HCT116 (cell line): Measurements from ENCODE around the gene ACTL10. TPM values are rescaled to one million over a fixed set of nuclear protein-coding genes. Genes with fewer than 3 reads are reported as not detected.
A peak's percentile ranks its signal among the peaks of the same experiment; 100 is the strongest.

Source experiments
- ATAC-seq: fragments of 200-7000 bp; cut with Tn5 transposase; 2 replicates; pipeline ENCODE4 v1.9.1; 2020; ENCODE audit warnings: mild to moderate bottlenecking, moderate library complexity
- BruUV-seq: library from RNA; stranded (reverse); fragments of 400-500 nt; replicated peaks from 2 replicates; lab custom pipeline; 2021; lab: Mats Ljungman, UMichigan
- CTCF ChIA-PET: fragments of 300-600 bp; sonication (Branson Sonifier 250); formaldehyde crosslinking; loops from one replicate; lab custom pipeline; 2021; ENCODE audit warnings: antibody characterized with exemption; lab: Charles Lee
- POLR2A ChIA-PET: fragments of 300-600, 350-600 bp; sonication (Branson Sonifier 250); formaldehyde crosslinking; loops from one replicate; lab custom pipeline; 2021; ENCODE audit warnings: antibody characterized with exemption; lab: Charles Lee
- RAD21 ChIA-PET, 2 experiments: fragments of 300-600 bp; sonication (Branson Sonifier 250); formaldehyde crosslinking; loops; one replicate each; lab custom pipeline; 2023; ENCODE audit warnings: low total read pairs in 2 of 2; ENCODE audit not compliant: uncharacterized antibody in 2 of 2, unreplicated experiment in 2 of 2, low non-redundant PET in 1 of 2; lab: Charles Lee
- DNase-seq: peaks from one replicate; pipeline ENCODE4 v3.0.0-alpha.2; 2010; ENCODE audit warnings: low read depth, low spot score
- H2AFZ ChIP-seq: fragments of 200-600 bp; shearing (Covaris generic), sonication (generic); 2 replicates; pipeline ENCODE4 v1.6.1; 2017; ENCODE audit warnings: low read depth, mixed run types, mixed read lengths, antibody characterized with exemption, low read length; ENCODE audit not compliant: poor library complexity, severe bottlenecking
- H3K27ac ChIP-seq: 2 replicates; pipeline ENCODE4 v1.5.1; 2012; ENCODE audit warnings: low read depth, low read length
- H3K27me3 ChIP-seq: fragments of 200-600 bp; sonication (generic); 2 replicates; pipeline ENCODE4 v1.6.1; 2016; ENCODE audit warnings: mixed run types, low read length, mixed read lengths; ENCODE audit not compliant: insufficient read depth
- H3K36me3 ChIP-seq, 2 experiments: fragments of 200-500 bp in 1 of 2; fragments of 200-600 bp in 1 of 2; sonication (Bioruptor generic) in 1 of 2; sonication (generic) in 1 of 2; 2 replicates each; pipeline versions ENCODE4 v1.5.1 to v1.6.1; 2014 to 2016; ENCODE audit warnings: low read length in 2 of 2, inconsistent platforms in 1 of 2, mixed read lengths in 1 of 2, mixed run types in 1 of 2; ENCODE audit not compliant: insufficient read depth in 2 of 2, control insufficient read depth in 1 of 2
- H3K4me1 ChIP-seq, 2 experiments: fragments of 200-600 bp in 1 of 2; sonication (generic) in 1 of 2; 2 replicates each; pipeline versions ENCODE4 v1.5.1 to v1.6.1; 2012 to 2017; ENCODE audit warnings: low read length in 2 of 2, inconsistent platforms in 1 of 2, mild to moderate bottlenecking in 1 of 2, mixed read lengths in 1 of 2, mixed run types in 1 of 2, moderate library complexity in 1 of 2; ENCODE audit not compliant: insufficient read depth in 2 of 2, control insufficient read depth in 1 of 2
- H3K4me2 ChIP-seq: fragments of 200-600 bp; sonication (generic); 2 replicates; pipeline ENCODE4 v1.6.1; 2017; ENCODE audit warnings: mixed run types, low read length, mixed read lengths
- H3K4me3 ChIP-seq, 2 experiments: fragments of 200-600 bp in 1 of 2; sonication (generic) in 1 of 2; replicated peaks in 1 of 2; 2 replicates each; pipeline ENCODE4 v1.5.1; 2011 to 2016; ENCODE audit warnings: low read length in 2 of 2, control low read depth in 1 of 2, low read depth in 1 of 2, mild to moderate bottlenecking in 1 of 2, mixed read lengths in 1 of 2, mixed run types in 1 of 2
- H3K79me2 ChIP-seq: fragments of 200-600 bp; sonication (generic); 2 replicates; pipeline ENCODE4 v1.6.1; 2017; ENCODE audit warnings: mild to moderate bottlenecking, mixed run types, low read length, moderate library complexity, mixed read lengths; ENCODE audit not compliant: insufficient read depth
- H3K9ac ChIP-seq: fragments of 200-600 bp; sonication (generic); 2 replicates; pipeline ENCODE4 v1.6.1; 2016; ENCODE audit warnings: low read length, mixed read lengths
- H3K9me2 ChIP-seq: fragments of 200-600 bp; sonication (generic), shearing (Covaris generic); 2 replicates; pipeline ENCODE4 v1.6.1; 2017; ENCODE audit warnings: mixed run types, mild to moderate bottlenecking, moderate library complexity; ENCODE audit not compliant: insufficient read depth
- H3K9me3 ChIP-seq, 2 experiments: fragments of 200-500 bp in 1 of 2; fragments of 200-600 bp in 1 of 2; sonication (Bioruptor generic) in 1 of 2; sonication (generic) in 1 of 2; 2 replicates each; pipeline ENCODE4 v1.6.1; 2014 to 2017; ENCODE audit warnings: low read length in 2 of 2, mixed read lengths in 2 of 2, inconsistent platforms in 1 of 2, low read depth in 1 of 2, mild to moderate bottlenecking in 1 of 2, mixed run types in 1 of 2, moderate library complexity in 1 of 2; ENCODE audit not compliant: control insufficient read depth in 1 of 2, insufficient read depth in 1 of 2
- H4K20me1 ChIP-seq: fragments of 200-600 bp; sonication (generic), shearing (Covaris generic); 2 replicates; pipeline ENCODE4 v1.6.1; 2017; ENCODE audit warnings: mixed run types, mild to moderate bottlenecking, moderate library complexity; ENCODE audit not compliant: insufficient read depth
- CBX3 ChIP-seq: IDR thresholded peaks from 2 replicates; pipeline ENCODE4 v1.6.1; 2012; ENCODE audit warnings: low read depth
- CEBPB ChIP-seq: IDR thresholded peaks from 2 replicates; pipeline ENCODE4 v1.6.1; 2012; ENCODE audit warnings: low read depth
- EGR1 ChIP-seq: IDR thresholded peaks from 2 replicates; pipeline ENCODE4 v1.6.1; 2012; ENCODE audit warnings: low read depth
- ELF1 ChIP-seq: IDR thresholded peaks from 2 replicates; pipeline ENCODE4 v1.6.1; 2012; ENCODE audit warnings: low read depth, borderline replicate concordance
- EZH2 ChIP-seq: fragments of 200-600 bp; sonication (generic); IDR thresholded peaks from 2 replicates; pipeline ENCODE4 v1.6.1; 2017; ENCODE audit warnings: antibody characterized with exemption, mixed run types
- POLR2A ChIP-seq: IDR thresholded peaks from 2 replicates; pipeline ENCODE4 v1.7.0; 2011; ENCODE audit warnings: borderline replicate concordance; ENCODE audit not compliant: insufficient read depth, insufficient read length; ENCODE audit errors: extremely low read depth
- RAD21 ChIP-seq: IDR thresholded peaks from 2 replicates; pipeline ENCODE4 v1.6.1; 2012; ENCODE audit warnings: low read depth, mild to moderate bottlenecking
- SIN3A ChIP-seq: IDR thresholded peaks from 2 replicates; pipeline ENCODE4 v1.6.1; 2012; ENCODE audit warnings: low read depth
- TCF7L2 ChIP-seq: IDR thresholded peaks from 2 replicates; pipeline ENCODE4 v1.7.0; 2011; ENCODE audit warnings: borderline replicate concordance, inconsistent platforms; ENCODE audit not compliant: insufficient read depth, insufficient read length; ENCODE audit errors: extremely low read depth
- YY1 ChIP-seq: IDR thresholded peaks from 2 replicates; pipeline ENCODE4 v1.6.1; 2011; ENCODE audit warnings: low read length, low read depth, moderate library complexity, mild to moderate bottlenecking; ENCODE audit not compliant: insufficient replicate concordance; ENCODE audit errors: extremely low read depth
- ZFX ChIP-seq: fragments of 450-650 bp; IDR thresholded peaks from 2 replicates; pipeline ENCODE4 v1.6.1; 2017
- intact Hi-C: fragments of 100-400 bp; cut with micrococcal nuclease; formaldehyde crosslinking; loops from 2 replicates; pipeline ENCODE4 v1.10.0; 2022
- total RNA-seq: library from RNA; stranded (reverse); gene quantifications from one replicate; pipeline ENCODE4 v1.2.1, GENCODE V29; 2021; ENCODE audit not compliant: unreplicated experiment
- TF ChIP-seq, protein P1 (sequence below), 3 experiments: fragments of 200-600 bp in 1 of 3; sonication (generic) in 1 of 3; IDR thresholded peaks in 2 of 3; conservative IDR thresholded peaks in 1 of 3; 2 replicates each; pipeline ENCODE4 v1.5.1; 2012 to 2017; ENCODE audit warnings: low read depth in 2 of 3, low read length in 2 of 3, antibody characterized with exemption in 1 of 3, borderline replicate concordance in 1 of 3, control low read depth in 1 of 3, mild to moderate bottlenecking in 1 of 3, mixed read lengths in 1 of 3, mixed run types in 1 of 3, moderate library complexity in 1 of 3; ENCODE audit not compliant: insufficient read depth in 1 of 3
- TF ChIP-seq, protein P2 (sequence below): IDR thresholded peaks from 2 replicates; pipeline ENCODE4 v1.6.1; 2012
- TF ChIP-seq, protein P3 (sequence below): IDR thresholded peaks from 2 replicates; pipeline ENCODE4 v1.6.1; 2012; ENCODE audit warnings: low read depth

Gene ACTL10
- total RNA-seq, 1 experiment from 2014 or later: 0.22 TPM

DNA sequence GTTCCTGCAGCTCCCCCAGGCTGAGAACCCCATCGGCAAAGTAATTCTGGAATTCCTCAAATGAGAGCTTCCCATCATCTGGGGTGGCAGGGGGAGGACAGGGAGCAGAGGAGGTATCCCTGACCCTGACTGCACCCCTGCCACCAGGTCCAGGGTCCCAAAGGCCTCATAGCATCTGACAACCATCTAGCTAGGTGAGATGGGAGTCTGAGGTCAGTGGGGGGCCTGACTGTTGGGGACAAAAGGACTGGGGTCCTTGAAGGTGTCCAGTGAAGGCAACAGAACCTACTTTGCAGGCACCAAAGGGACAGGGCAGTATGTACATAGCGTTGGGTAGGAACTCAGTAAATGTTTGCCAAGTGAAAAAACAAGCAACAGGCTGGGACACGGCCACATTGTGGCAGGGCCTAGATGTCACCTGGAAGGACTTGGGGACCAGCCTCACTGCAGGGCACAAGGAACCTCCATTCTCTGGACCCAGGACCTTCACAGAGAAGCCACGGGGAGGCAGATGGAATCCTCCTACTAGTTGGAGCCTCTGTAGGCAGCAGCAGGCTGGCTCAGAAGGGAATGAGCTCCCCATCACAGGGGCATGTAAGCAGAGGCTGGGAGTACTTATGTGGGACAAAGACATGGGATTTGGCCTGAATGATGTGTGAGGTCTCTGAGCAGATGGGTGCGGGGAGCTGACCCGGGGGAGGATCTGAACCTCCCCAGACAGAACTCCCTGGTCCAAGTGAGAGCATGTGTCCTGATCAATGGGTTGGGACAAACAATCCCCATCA is 4.2 kb downstream of the ACTL10 start (continued):
- TF ChIP-seq, protein P1, sequence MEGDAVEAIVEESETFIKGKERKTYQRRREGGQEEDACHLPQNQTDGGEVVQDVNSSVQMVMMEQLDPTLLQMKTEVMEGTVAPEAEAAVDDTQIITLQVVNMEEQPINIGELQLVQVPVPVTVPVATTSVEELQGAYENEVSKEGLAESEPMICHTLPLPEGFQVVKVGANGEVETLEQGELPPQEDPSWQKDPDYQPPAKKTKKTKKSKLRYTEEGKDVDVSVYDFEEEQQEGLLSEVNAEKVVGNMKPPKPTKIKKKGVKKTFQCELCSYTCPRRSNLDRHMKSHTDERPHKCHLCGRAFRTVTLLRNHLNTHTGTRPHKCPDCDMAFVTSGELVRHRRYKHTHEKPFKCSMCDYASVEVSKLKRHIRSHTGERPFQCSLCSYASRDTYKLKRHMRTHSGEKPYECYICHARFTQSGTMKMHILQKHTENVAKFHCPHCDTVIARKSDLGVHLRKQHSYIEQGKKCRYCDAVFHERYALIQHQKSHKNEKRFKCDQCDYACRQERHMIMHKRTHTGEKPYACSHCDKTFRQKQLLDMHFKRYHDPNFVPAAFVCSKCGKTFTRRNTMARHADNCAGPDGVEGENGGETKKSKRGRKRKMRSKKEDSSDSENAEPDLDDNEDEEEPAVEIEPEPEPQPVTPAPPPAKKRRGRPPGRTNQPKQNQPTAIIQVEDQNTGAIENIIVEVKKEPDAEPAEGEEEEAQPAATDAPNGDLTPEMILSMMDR (IDR thresholded peaks at IDR 0.05 in 2 of 3, conservative IDR thresholded peaks at IDR 0.05 in 1 of 3; ENCODE audit: borderline replicate concordance in 1 of 3, insufficient read depth in 1 of 3, low read depth in 2 of 3, low read length in 2 of 3): no peak
- no peak for TF ChIP-seq CBX3
- no peak for TF ChIP-seq TCF7L2
- no peak for TF ChIP-seq ZFX

DNA sequence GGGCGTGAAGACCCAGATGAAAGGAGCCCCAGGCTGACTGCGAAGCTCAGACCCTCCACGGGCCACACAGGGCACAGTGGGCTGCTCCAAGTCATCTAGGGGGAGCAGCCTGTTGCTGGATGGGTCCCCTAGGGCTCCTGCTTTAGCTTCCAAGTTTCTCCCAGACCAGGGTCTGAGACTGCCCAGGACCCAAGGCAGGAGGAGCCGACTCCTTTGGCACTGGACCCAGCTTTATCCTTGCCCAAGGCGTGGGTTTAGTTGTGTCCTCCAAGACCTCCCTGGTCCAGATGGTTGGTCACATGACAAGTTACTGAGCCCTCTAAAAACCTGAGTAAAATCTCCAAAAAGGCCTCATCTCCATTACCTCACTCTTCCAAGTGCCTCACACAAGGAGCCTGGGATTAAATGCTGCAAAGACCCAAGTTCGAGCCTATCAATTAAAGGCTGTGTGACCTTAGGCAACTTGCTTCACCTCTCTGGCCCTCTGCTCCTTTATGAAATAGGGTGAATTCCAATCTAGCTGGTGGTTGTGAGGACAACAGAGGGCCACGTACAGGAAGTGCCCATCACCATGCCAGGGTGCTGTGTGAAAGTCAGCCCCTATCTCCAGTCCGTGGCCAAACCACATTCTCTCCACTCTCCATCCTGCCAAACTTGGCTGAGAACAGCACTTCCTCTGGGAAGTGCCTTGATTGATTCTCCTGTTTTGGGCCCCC is 5.0 kb downstream of the ACTL10 start:
- no peaks in the 10 kb centered on the region for H3K9me2 ChIP-seq
- H4K20me1 ChIP-seq: no peaks in the 10 kb centered on the region
- no peak for DNase-seq
- H2AFZ ChIP-seq: no peak overlapping the region
- no peak overlapping the region for H3K27ac ChIP-seq
- ChIA-PET RAD21 (no interaction called here), POLR2A (no interaction called here), CTCF (interaction anchor here (0.6 kb wide), 1 partner anchor 18 kb away, joined by 3 read pairs; no protein-coding TSS in a partner anchor)
- no peak overlapping the region for H3K4me3 ChIP-seq
- H3K4me2 ChIP-seq: no peak overlapping the region
- peaks cover 26% of the 10 kb centered on the region; the same call in 1 of the 2 replicates for H3K79me2 ChIP-seq
- no peaks in the 10 kb centered on the region for H3K27me3 ChIP-seq
- peaks cover 15 to 24% of the 10 kb centered on the region in 2 experiments for H3K4me1 ChIP-seq
- no peaks in the 10 kb centered on the region for H3K9me3 ChIP-seq
- H3K36me3 ChIP-seq: peaks cover 12 to 23% of the 10 kb centered on the region in 2 experiments; a peak in 3 of 4 replicates
- no peak for ATAC-seq
- no peak overlapping the region for H3K9ac ChIP-seq
- intact Hi-C loops: no loop called here
- BruUV-seq: TSS peak; percentile 42
- TF ChIP-seq EZH2 (no peak), ELF1 (no peak), CEBPB (no peak), YY1 (no peak), EGR1 (no peak), TCF7L2 (no peak), RAD21 (no peak), CBX3 (no peak), SIN3A (no peak), POLR2A (no peak), ZFX (no peak)
- TF ChIP-seq, protein P2, sequence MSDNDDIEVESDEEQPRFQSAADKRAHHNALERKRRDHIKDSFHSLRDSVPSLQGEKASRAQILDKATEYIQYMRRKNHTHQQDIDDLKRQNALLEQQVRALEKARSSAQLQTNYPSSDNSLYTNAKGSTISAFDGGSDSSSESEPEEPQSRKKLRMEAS: no peak
- TF ChIP-seq, protein P3, sequence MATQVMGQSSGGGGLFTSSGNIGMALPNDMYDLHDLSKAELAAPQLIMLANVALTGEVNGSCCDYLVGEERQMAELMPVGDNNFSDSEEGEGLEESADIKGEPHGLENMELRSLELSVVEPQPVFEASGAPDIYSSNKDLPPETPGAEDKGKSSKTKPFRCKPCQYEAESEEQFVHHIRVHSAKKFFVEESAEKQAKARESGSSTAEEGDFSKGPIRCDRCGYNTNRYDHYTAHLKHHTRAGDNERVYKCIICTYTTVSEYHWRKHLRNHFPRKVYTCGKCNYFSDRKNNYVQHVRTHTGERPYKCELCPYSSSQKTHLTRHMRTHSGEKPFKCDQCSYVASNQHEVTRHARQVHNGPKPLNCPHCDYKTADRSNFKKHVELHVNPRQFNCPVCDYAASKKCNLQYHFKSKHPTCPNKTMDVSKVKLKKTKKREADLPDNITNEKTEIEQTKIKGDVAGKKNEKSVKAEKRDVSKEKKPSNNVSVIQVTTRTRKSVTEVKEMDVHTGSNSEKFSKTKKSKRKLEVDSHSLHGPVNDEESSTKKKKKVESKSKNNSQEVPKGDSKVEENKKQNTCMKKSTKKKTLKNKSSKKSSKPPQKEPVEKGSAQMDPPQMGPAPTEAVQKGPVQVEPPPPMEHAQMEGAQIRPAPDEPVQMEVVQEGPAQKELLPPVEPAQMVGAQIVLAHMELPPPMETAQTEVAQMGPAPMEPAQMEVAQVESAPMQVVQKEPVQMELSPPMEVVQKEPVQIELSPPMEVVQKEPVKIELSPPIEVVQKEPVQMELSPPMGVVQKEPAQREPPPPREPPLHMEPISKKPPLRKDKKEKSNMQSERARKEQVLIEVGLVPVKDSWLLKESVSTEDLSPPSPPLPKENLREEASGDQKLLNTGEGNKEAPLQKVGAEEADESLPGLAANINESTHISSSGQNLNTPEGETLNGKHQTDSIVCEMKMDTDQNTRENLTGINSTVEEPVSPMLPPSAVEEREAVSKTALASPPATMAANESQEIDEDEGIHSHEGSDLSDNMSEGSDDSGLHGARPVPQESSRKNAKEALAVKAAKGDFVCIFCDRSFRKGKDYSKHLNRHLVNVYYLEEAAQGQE: no peak
- TF ChIP-seq, protein P1 (IDR thresholded peaks at IDR 0.05 in 2 of 3, conservative IDR thresholded peaks at IDR 0.05 in 1 of 3; ENCODE audit: borderline replicate concordance in 1 of 3, insufficient read depth in 1 of 3, low read depth in 2 of 3, low read length in 2 of 3): no peak
